ENCODE data around the gene HHATL.

DNA sequence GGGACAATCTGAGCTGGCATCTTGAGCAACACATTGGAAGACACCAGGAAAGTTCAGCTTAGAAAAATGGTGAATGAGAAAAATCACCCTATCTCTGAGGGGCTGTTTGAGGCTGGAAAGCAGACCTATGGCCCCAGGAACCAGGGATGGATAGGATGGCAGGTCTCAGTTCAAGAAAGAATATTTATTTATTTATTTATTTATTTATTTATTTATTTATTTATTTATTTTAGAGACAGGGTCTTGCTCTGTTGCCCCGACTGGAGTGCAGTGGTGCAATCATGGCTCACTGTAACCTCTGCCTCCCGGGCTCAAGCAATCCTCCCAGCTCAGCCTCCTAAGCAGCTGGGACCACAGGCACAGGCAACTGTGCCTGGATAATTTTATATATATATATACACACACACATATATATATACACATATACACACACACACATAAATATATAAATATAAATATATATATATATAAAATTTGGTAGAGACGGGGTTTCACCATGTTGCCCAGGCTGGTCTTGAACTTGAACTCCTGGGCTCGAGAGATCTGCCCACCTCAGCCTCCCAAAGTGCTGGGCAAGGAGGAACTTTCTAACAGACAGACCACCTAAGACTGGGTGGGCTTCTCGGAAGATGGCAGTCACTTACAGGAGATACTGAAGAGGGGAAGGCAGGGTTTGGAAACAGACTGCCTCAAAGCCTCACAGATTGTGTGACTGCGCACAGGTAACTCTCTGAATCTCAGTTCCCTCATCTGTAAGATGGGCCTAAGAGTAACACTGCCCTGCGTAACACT is 40.8 kb upstream of the HHATL start:
- TF ChIP-seq POLR2A (IDR thresholded peaks at IDR 0.05) = no peak
- TF ChIP-seq CTCF (IDR thresholded peaks at IDR 0.05) = no peak

All from uterus (tissue), 2 donors.